Raji (cell line): Measurements from ENCODE around the gene TYMP.

Experiments used
- POLR2A ChIP-seq: IDR thresholded peaks from 2 replicates; pipeline ENCODE4 v1.6.1; 2011; ENCODE audit warnings: low read depth, low read length, control low read depth; ENCODE audit not compliant: insufficient read depth

Gene TYMP

GRCh38 chr22:50507421-50507990, 22.3 kb downstream of the TYMP start, which contains the start of gene LMF2:
Gene LMF2, minus strand, starts transcription at chr22:50507702. Its CDS starts 27 bp downstream, at chr22:50507675.
- TF ChIP-seq POLR2A = peak; percentile 63

- TF ChIP-seq POLR2A = no peak
These were observed 23.0 kb downstream of the TYMP start for GRCh38 chr22:50506611-50507420.

- no peak for TF ChIP-seq POLR2A
These were observed 23.8 kb downstream of the TYMP start for GRCh38 chr22:50505776-50506610.

- TF ChIP-seq POLR2A = no peak
These were observed 24.5 kb downstream of the TYMP start for GRCh38 chr22:50505276-50505775.

DNA sequence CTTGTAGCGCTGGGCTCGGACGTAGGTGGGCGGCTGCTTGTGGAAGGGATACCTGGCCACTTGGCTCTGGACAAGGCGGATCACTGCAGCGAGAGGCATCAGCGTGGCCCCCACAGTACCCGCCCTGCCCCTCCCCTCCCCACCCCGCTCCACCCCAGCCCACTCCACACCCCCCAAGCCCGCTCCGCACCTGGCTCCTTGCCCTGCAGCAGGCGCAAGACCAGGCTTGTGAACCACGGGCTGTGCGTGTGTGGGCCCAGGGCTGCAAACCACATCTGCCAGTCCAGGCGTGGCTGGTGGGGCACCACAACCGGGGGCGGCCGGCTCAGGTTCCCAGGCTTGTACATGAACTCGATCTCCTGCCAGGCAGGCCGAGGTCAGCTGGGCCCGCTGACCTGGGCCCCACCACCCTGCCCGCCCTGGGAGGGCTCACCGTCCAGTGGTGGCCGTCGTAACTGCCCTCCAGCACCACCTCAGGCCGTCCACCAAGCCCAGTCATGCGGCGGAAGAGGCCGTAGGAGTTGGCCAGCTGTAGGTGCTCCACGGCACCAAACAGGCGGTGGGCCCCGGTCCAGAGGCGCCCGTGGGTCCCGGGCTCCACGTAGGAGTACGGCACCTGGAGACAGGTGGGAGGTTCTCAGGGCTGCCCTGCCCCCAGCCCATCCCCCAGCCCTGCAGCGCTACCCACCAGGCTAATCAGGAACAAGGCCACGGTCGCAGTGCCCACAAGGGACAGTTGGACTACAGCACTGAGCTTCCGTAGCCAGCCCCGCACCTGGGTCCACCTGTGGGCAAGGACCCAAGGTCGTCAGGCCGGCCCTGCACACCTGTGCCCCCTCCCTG, 25.2 kb downstream of the TYMP start:
- TF ChIP-seq POLR2A = no peak

DNA sequence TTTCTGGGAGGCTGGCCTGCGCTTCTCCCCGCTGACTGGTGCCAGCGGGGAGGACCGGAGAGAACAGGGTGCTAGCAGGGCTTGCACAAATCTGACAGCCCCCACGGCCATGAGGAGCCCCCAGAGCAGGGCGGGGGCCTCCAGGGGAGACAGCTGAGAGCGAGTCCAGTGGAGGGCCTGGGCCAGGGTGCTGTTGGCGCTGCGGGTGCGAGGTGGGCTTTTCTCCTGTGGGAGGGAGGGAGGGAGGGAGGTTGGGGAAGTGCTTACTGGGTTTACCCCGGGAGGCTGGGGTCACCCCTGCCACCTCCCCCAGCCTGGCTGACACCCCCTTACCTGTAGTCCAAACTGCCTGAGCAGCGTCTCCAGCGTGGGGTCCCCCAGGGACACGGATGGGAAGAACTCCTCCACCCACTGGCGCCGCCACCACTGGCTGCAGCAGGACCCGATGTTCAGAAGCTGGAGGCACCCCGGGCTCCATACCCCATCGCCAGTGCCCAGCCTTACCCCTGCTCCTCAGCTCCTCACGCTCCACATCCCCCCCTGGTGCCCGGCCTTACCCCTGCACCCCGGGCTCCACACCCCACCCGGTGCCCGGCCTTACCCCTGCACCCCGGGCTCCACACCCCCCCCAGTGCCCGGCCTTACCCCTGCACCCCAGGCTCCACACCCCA, 26.2 kb downstream of the TYMP start:
- no peak for TF ChIP-seq POLR2A

- TF ChIP-seq POLR2A = no peak
These were observed 27.0 kb downstream of the TYMP start for GRCh38 chr22:50502628-50503474.

GRCh38 chr22:50502096-50502495, 27.7 kb downstream of the TYMP start:
- TF ChIP-seq POLR2A = no peak

DNA sequence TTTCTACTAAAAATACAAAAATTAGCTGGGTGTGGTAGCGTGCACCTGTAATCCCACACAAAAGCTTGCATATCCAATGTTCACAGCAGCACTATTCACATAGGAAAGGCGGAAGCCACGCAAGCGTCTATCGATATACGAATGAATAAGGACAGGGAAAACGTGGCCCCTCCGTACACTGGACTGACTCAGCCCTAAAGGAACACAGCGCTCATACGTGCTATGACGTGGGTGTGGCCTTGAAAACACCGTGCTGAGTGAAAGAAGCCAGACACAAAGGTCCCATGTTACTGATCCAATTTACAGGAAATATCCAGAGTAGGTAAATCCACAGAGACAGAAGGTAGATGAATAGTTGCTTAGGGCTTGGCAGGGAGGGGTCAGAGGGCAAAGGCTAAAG, 29.4 kb downstream of the TYMP start:
- no peak for TF ChIP-seq POLR2A

DNA sequence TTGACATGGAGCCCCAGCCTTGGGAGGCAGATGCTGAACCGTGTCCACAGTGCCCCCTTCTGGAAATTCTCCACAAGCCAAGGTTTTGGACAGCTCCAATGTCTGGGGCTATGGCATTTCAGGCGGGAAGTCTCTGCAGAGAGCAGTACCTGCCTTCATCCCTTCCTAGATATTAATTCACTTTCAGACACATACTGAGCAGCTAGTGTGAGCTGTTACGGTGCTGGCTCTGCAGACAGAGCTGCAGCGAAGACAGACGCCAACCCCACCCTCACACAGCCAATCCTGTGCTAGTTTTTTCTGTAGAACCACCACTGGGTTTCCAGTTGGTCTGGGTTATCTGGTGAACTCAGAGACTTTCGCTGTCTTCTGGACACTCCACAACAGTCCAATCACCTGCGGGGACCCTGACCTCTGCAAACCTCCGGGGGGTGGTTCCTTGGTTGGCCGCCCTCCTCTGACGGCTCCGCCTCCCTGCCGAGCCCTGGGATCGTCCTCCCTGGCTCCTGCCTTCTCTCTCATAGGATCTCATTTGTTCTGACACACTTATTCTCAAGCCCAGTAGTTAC, 31.4 kb downstream of the TYMP start:
- no peak for TF ChIP-seq POLR2A

DNA sequence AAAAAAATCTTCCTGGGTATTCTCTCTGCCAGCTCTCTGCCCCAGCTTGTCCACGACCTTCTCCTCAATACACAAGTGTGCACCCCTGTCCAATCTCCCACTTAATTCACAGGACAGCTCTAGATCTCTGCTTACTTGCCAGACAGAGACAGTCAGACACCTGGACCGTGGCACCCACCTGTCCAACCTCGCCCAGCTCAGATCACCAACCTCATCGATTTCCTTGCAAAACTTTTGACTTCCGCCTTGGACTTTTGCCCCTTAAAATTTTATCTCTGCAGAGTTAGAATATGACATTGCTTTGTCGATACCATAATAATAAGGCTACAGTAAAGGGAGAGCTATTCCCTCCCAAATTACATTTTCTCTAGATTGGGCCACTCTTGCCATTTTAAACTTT, 32.7 kb downstream of the TYMP start:
- no peak for TF ChIP-seq POLR2A

DNA sequence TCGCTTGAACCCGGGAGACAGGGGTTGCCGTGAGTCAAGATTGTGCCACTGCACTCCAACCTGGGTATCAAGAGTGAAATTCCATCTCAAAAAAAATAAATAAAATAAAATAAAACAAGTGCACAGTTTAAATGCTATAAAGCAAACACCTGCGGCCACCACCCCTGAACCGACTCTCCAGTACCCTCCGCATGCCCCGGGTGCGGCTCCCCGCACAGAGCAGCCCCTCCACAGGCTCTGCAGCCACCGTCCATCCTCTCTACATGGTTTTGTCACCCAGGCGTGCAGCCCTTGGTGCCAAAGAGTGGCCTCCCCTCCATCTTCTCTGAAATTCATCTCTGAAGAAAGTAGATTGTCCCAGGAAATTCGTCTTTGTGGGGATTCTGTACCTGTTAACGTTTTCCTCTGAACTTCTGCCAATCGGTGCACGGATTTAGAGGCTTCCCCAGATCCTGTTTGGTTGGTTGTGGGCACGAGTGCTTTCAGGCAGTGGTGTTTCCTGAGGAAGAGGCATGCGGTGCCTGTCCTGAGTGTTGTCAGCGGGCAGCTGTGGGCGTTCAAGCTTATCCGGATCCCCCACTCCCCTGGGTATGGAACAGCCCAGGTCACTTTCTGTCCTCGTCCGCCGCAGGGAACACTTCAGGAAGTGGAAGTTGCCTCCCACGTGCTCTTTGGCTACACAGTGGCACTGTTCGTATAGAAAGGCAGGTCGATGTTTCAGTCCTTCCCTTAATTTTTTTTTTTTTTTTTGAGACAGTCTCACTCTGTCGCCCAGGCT, 39.1 kb downstream of the TYMP start:
- TF ChIP-seq POLR2A = no peak
